Measurements from ENCODE around the gene IFNG-AS1. TPM values are rescaled to one million over a fixed set of nuclear protein-coding genes. Genes with fewer than 3 reads are reported as not detected.

The IFNG-AS1 gene
- polyA plus RNA-seq, 1 donor from 2014 or later, result not detected

GRCh38 chr12:68031881-68032739 is 42.9 kb downstream of the IFNG-AS1 start:
- H3K36me3 ChIP-seq (ENCODE audit: insufficient read depth, low read length), result no peaks in the 10 kb centered on the region
- no peaks in the 10 kb centered on the region for H3K9me2 ChIP-seq (ENCODE audit: insufficient read depth, low read length)
- TF ChIP-seq TAF1 (IDR thresholded peaks at IDR 0.05; ENCODE audit: low read depth) (no peak), POLR2AphosphoS5 (IDR thresholded peaks at IDR 0.05) (no peak)
- no peak overlapping the region for H2AFZ ChIP-seq (ENCODE audit: low read depth, low read length)
- no peaks in the 10 kb centered on the region for H3K9me3 ChIP-seq (ENCODE audit: low read length)
- peaks cover 2% of the 10 kb centered on the region for H3F3A ChIP-seq (ENCODE audit: insufficient read depth, low read length, poor library complexity, severe bottlenecking)
- H3K79me2 ChIP-seq (replicated peaks; ENCODE audit: insufficient read depth, low read length), result no peaks in the 10 kb centered on the region
- H3K27ac ChIP-seq (ENCODE audit: low read length), result no peak overlapping the region
- no peak overlapping the region for H3K9ac ChIP-seq (ENCODE audit: low read length)
- H3K4me3 ChIP-seq (ENCODE audit: low read length), result no peak overlapping the region
- H3K27me3 ChIP-seq (ENCODE audit: insufficient read depth, low read depth, low read length), result no peaks in the 10 kb centered on the region
- no peak overlapping the region for H3K4me2 ChIP-seq (ENCODE audit: low read length)
- no peaks in the 10 kb centered on the region for H4K20me1 ChIP-seq (ENCODE audit: insufficient read depth)

GRCh38 chr12:68034567-68034966 is 45.3 kb downstream of the IFNG-AS1 start:
- H2AFZ ChIP-seq (ENCODE audit: low read depth, low read length), result no peak overlapping the region
- H3K9me3 ChIP-seq (ENCODE audit: low read length), result no peaks in the 10 kb centered on the region
- no peaks in the 10 kb centered on the region for H3K9me2 ChIP-seq (ENCODE audit: insufficient read depth, low read length)
- no peak overlapping the region for H3K4me2 ChIP-seq (ENCODE audit: low read length)
- no peak overlapping the region for H3K9ac ChIP-seq (ENCODE audit: low read length)
- no peaks in the 10 kb centered on the region for H3K27me3 ChIP-seq (ENCODE audit: insufficient read depth, low read depth, low read length)
- H3F3A ChIP-seq (ENCODE audit: insufficient read depth, low read length, poor library complexity, severe bottlenecking), result peaks cover 9% of the 10 kb centered on the region
- H4K20me1 ChIP-seq (ENCODE audit: insufficient read depth), result no peaks in the 10 kb centered on the region
- H3K36me3 ChIP-seq (ENCODE audit: insufficient read depth, low read length), result no peaks in the 10 kb centered on the region
- H3K79me2 ChIP-seq (replicated peaks; ENCODE audit: insufficient read depth, low read length), result no peaks in the 10 kb centered on the region
- no peak overlapping the region for H3K27ac ChIP-seq (ENCODE audit: low read length)
- TF ChIP-seq TAF1 (IDR thresholded peaks at IDR 0.05; ENCODE audit: low read depth) (no peak), POLR2AphosphoS5 (IDR thresholded peaks at IDR 0.05) (no peak), EZH2 (IDR thresholded peaks at IDR 0.05; ENCODE audit: borderline replicate concordance, insufficient read depth, low read length, poor library complexity, severe bottlenecking) (no peak), SMC3 (conservative IDR thresholded peaks at IDR 0.05; ENCODE audit: poor library complexity) (no peak), MXI1 (conservative IDR thresholded peaks at IDR 0.05; ENCODE audit: poor library complexity, severe bottlenecking) (no peak), RAD21 (conservative IDR thresholded peaks at IDR 0.05) (no peak), EP300 (conservative IDR thresholded peaks at IDR 0.05; ENCODE audit: poor library complexity, severe bottlenecking) (no peak), CTCF (IDR thresholded peaks at IDR 0.05; ENCODE audit: poor library complexity, severe bottlenecking) (no peak)
- TF ChIP-seq, protein P1, sequence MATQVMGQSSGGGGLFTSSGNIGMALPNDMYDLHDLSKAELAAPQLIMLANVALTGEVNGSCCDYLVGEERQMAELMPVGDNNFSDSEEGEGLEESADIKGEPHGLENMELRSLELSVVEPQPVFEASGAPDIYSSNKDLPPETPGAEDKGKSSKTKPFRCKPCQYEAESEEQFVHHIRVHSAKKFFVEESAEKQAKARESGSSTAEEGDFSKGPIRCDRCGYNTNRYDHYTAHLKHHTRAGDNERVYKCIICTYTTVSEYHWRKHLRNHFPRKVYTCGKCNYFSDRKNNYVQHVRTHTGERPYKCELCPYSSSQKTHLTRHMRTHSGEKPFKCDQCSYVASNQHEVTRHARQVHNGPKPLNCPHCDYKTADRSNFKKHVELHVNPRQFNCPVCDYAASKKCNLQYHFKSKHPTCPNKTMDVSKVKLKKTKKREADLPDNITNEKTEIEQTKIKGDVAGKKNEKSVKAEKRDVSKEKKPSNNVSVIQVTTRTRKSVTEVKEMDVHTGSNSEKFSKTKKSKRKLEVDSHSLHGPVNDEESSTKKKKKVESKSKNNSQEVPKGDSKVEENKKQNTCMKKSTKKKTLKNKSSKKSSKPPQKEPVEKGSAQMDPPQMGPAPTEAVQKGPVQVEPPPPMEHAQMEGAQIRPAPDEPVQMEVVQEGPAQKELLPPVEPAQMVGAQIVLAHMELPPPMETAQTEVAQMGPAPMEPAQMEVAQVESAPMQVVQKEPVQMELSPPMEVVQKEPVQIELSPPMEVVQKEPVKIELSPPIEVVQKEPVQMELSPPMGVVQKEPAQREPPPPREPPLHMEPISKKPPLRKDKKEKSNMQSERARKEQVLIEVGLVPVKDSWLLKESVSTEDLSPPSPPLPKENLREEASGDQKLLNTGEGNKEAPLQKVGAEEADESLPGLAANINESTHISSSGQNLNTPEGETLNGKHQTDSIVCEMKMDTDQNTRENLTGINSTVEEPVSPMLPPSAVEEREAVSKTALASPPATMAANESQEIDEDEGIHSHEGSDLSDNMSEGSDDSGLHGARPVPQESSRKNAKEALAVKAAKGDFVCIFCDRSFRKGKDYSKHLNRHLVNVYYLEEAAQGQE (IDR thresholded peaks at IDR 0.05; ENCODE audit: borderline replicate concordance), result no peak
- H3K4me3 ChIP-seq (ENCODE audit: low read length), result no peak overlapping the region
